Sigmoid colon (tissue), 3 donors: ENCODE results near the gene ERBB2.
A peak's percentile ranks its signal among the peaks of the same experiment; 100 is the strongest.

Experiments
- CTCF ChIP-seq, 4 experiments: fragments of 450-650 bp in 3 of 4; fragments of 200-600 bp in 1 of 4; IDR thresholded peaks; one replicate each; pipeline ENCODE4 v1.5.1; 2016 to 2019; ENCODE audit warnings: antibody characterized with exemption in 4 of 4, mild to moderate bottlenecking in 3 of 4, moderate library complexity in 2 of 4
- POLR2A ChIP-seq, 2 donors: fragments of 450-650 bp; IDR thresholded peaks; one replicate each; pipeline ENCODE4 v1.6.1; 2016; ENCODE audit warnings: antibody characterized with exemption in 2 of 2, mild to moderate bottlenecking in 2 of 2, moderate library complexity in 2 of 2

DNA sequence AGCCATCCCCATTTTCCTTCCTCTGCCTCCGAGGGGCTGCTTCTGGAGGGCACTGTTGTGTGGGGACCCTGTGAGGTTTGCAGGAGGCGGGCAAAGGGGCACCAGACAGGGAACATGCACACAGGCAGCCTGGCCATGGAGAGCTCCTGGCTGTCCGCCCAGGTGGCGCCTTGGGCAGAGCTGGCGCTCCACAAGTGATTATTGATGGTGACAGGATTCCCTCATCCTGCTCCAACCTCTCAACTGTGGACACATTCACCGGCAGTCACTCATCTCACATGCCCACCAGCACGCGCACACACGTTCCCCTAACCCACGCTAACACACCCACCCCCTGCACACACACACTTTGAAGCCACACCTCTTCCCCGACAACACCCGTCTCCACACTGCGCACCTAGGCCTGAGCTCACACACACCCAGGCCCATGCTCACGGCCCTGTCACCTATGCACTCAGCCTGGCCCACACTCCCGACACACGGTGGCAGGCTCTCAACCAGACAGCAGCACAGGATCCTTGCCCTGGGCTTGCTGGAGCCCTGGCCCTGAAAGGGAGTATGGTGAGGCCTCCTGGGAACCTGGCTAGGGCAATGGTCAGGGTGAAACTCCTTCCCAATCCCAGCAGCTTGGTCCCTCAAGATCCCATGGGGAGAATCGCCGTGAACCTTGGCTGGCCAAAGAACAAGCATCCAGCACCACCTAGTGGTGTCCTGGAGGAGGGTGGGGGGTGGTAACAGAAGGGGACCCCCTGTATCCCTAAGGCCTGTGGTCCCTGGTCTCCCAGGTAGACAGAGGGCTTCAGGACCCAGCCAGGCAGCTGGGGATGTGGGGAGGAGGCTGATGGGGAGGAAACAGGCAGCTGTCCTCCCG lies 28.0 kb upstream of the ERBB2 start:
- peak in 3 of 4 experiments; percentile 23 to 37 (median 35) for TF ChIP-seq CTCF (IDR thresholded peaks at IDR 0.05)
- no peak for TF ChIP-seq POLR2A (IDR thresholded peaks at IDR 0.05)
